ENCODE data around the gene FAM131A.

FAM131A gene

GRCh38 chr3:184388164-184388935 lies 51.0 kb downstream of the FAM131A start:
- TF ChIP-seq POLR2A (IDR thresholded peaks at IDR 0.05; ENCODE audit: low read depth, low read length), result no peak
- DNase-seq (ENCODE audit: insufficient read length, low spot score) (no peak), FAIRE-seq (no peak)

GRCh38 chr3:184388936-184389230 lies 51.5 kb downstream of the FAM131A start:
- DNase-seq (ENCODE audit: insufficient read length, low spot score) (no peak), FAIRE-seq (no peak)
- no peak for TF ChIP-seq POLR2A (IDR thresholded peaks at IDR 0.05; ENCODE audit: low read depth, low read length)

DNA sequence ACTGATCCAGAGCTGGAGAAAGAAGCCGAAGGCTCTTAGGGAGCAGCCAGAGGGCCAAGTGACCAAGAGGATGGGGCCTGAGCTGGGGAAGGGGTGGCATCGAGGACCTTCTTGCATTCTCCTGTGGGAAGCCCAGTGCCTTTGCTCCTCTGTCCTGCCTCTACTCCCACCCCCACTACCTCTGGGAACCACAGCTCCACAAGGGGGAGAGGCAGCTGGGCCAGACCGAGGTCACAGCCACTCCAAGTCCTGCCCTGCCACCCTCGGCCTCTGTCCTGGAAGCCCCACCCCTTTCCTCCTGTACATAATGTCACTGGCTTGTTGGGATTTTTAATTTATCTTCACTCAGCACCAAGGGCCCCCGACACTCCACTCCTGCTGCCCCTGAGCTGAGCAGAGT lies 52.0 kb downstream of the FAM131A start:
- FAIRE-seq, result no peak
- TF ChIP-seq POLR2A (IDR thresholded peaks at IDR 0.05; ENCODE audit: low read depth, low read length), result no peak
- DNase-seq (ENCODE audit: insufficient read length, low spot score), result no peak

DNA sequence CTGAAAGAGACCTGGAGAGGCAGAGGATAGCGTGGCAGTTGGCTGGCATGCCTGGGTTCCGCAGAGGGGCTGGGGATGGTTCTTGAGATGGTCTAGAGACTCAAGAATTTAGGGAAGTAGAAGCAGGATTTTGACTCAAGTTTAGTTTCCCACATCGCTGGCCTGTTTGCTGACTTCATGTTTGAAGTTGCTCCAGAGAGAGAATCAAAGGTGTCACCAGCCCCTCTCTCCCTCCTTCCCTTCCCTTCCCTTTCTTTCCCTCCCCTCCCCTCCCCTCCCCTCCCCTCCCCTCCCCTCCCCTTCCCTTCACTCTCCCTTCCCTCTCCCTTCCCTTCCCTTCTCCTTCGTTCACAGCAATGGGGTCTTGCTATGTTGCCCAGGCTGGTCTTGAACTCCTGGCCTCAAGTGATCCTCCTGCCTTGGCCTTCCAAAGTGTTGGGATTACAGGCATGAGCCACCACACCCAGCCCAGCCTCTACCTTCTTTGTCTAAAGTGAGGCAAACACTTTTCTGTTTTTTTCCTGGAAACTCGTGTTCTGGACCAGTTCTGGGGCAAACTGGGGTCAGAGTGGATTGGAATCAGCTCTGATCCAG lies 52.6 kb downstream of the FAM131A start:
- no peak for TF ChIP-seq POLR2A (IDR thresholded peaks at IDR 0.05; ENCODE audit: low read depth, low read length)
- no peak for FAIRE-seq
- no peak for DNase-seq (ENCODE audit: insufficient read length, low spot score)

- TF ChIP-seq POLR2A (IDR thresholded peaks at IDR 0.05; ENCODE audit: low read depth, low read length), result no peak
- no peak for FAIRE-seq
- DNase-seq (ENCODE audit: insufficient read length, low spot score), result no peak
Measured at GRCh38 chr3:184391266-184391665, 53.9 kb downstream of the FAM131A start.

DNA sequence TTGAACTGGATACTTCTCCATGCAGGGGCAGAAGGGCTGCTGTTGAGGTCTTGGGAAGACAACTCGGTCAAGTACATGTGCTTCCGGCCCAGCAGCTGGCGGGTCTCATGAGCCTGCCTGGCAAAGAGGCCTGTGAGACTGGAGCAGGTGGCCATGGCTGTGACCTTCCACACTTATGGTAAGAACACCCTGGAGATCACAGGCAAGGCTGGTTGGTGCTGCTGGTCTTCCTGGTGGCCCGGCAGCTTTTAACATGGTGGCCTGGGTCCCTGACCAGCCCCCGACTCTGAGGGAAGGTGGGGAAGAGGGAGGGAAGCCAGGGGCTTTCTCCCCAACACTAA lies 57.9 kb downstream of the FAM131A start:
- no peak for FAIRE-seq
- TF ChIP-seq POLR2A (IDR thresholded peaks at IDR 0.05; ENCODE audit: low read depth, low read length), result no peak

More for the DNA sequence above, 57.9 kb downstream of the FAM131A start:
- DNase-seq (ENCODE audit: insufficient read length, low spot score), result no peak
